GM18858 (cell line): ENCODE results near the gene TIMM23.
"Not testable (repeated sequence)": the region's sequence is repeated elsewhere in the genome, so short reads cannot be mapped to it uniquely, and the experiment has no call there.

ENCODE experiments used
- ATAC-seq: cut with Tn5 transposase; IDR thresholded peaks from one replicate; pipeline ENCODE4 v1.9.1; 2021; ENCODE audit not compliant: unreplicated experiment

TIMM23 gene

GRCh38 chr10:46020344-46020657 is 48.0 kb downstream of the TIMM23 start:
- no peak for ATAC-seq

DNA sequence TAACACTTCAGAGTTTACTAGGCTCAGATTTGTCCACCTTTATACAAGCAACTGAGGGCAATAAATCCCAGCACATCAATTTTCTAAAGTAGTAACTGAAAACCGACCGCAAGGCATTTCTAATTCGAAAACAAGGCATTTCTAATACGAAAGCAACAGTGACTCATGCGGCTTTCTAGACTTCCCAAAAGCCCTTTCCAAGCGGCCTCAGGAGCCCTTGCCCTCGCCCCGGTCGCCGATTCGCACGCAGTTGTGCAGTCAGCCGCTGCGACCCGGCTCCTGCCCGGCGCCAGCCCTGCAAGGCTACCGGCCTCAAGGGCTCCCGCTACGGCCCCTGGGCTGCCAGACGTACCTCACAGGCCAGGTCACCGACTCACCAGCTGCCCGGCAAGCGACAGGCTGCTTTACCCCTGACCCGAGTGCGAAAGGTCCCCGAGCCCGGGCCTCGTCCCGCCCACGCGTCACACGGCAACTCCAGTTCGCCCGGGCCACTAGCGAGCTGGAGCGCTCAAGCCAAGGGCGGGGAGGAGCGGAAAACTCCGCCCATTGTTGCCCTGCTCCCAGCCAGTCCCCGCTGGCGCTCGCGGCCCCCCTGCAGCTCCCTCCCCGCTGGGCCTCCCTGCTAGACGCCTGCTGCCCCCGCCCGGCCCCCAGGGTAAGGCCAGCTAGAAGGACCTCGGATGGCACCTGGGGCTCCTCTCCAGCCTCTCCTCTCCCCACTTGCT is 50.9 kb downstream of the TIMM23 start:
- ATAC-seq: peak; percentile 72

DNA sequence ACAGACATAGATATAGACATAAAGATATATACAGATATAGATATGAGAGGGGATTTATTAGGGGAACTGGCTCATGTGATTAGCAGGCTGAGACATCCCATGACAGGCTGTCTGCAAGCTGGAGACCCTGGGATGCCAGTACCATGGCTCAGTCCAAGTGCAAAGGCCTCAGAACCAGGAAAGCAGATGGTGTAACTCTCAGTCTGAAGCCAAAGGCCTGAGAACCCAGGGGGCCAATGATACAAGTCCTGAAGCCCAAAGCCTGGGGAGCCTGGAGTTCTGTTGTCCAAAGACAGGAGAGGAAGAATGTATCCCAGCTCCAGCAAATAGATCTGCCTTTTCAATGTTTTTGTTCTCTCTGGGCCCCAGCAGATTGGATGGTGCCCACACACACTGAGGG is 52.7 kb downstream of the TIMM23 start:
- no peak for ATAC-seq

GRCh38 chr10:46025406-46025805 is 53.1 kb downstream of the TIMM23 start:
- no peak for ATAC-seq

DNA sequence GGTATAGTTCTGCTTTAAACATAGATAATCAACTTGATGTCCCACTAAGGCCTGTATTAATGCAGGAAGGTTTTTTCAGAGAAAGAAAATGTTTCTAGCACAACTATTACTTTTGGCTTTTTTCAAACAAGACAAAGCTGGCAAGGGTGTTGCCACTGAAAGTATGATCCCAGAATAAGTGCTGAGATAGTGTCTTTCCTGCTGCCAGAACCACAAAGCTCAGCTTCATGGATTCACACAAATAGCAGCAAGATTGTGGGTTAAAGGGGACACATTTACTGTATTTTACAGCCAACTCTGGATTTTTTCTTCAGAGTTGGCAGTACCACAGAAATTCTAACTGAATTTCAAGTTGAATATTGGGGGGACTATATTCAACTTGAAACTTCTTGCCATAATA is 53.8 kb downstream of the TIMM23 start:
- no peak for ATAC-seq

GRCh38 chr10:46028584-46029460 is 56.5 kb downstream of the TIMM23 start:
- ATAC-seq: peak; percentile 41

DNA sequence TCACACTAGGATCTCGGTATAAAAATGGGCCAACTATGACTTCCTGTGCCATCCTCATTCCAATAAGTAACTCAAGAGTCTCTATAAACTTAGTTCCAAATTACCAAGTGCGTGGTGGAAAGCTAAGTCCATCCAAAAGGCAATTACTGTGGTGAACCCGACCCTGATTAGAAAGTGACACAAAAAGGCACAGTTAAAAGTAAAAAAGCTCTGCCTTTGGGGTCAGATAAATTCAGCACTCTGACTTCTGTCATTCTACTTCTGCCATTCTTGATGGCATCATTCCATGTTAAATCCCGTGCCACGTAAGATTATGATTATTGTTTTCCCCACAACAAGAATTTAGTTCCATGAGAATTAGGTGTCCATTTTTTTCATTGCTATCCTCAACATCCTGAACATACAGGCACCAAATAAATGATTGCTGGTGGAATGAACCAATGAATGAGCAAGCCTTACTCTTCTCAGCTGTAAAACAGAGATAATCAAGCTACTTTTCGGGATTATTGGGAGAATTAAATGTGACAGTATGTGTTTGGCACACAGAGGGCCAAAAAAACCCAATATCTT is 57.3 kb downstream of the TIMM23 start:
- ATAC-seq: no peak

DNA sequence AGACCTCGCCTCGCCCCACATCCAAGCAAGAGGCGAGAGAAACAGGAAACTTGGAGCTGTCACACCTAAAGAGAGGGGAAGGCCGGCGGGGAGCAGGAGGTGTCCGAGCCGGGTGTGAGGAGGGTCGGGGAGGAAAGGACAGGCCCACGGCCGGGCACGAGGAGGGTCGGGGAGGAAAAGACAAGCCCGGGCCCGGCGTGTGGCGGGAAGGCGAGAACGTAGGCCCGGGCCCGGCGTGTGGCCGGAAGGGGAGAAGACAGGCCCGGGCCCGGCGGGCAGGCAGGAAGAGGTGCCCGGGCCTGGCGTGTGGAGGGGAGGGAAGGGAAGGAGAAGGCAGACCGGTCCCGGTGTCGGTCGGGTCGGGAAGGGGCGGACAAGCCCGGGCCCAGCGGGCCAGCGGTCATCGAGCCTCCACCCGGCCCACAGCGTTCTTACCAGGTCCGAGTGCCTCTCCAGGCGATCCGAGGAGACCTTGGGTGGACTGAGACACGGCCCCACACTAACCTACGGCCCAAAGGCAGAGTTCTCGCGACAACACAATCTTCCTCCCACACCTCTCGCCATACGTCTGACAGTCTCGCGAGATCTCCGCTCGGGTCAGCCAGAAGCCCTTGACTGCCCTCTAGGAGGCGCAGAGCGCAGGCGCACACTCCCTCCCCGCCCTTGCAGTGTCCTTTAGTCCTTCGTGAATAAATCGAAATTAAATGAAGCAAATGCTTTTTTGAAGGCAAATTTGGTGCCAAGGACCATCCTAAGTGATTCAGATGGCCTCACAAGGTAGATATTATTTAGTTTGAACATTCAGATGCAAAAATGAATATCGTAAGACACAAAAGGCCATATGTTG is 58.0 kb downstream of the TIMM23 start, which contains the start of gene NCOA4:
Gene NCOA4 (minus strand): TSS at position 533 of the 847 bp plus-strand sequence. CDS start 13,943 bp downstream, outside the sequence.
- ATAC-seq: peak; percentile 88

- ATAC-seq: no peak
Measured at GRCh38 chr10:46031648-46032532, 59.6 kb downstream of the TIMM23 start.

DNA sequence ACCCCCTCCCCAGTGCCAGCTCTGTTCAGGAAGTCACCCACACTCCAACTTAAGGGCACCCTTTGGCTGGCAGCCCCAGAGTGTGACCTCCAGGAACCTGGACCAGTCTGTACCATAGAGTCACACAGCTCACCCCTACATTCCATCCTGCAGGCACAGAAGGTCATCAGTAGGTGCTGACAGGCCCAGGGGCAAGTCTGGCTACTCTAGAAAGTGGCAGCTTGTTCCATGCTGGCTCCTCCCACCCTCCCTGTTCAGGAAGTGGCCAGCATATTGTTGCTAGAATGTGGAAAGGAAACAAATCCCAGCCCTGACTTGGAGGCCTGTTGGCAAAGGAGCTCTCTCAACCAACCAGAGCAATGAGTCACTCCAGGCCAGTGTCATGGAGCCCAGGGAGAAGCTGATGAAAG is 61.3 kb downstream of the TIMM23 start:
- ATAC-seq: no peak

DNA sequence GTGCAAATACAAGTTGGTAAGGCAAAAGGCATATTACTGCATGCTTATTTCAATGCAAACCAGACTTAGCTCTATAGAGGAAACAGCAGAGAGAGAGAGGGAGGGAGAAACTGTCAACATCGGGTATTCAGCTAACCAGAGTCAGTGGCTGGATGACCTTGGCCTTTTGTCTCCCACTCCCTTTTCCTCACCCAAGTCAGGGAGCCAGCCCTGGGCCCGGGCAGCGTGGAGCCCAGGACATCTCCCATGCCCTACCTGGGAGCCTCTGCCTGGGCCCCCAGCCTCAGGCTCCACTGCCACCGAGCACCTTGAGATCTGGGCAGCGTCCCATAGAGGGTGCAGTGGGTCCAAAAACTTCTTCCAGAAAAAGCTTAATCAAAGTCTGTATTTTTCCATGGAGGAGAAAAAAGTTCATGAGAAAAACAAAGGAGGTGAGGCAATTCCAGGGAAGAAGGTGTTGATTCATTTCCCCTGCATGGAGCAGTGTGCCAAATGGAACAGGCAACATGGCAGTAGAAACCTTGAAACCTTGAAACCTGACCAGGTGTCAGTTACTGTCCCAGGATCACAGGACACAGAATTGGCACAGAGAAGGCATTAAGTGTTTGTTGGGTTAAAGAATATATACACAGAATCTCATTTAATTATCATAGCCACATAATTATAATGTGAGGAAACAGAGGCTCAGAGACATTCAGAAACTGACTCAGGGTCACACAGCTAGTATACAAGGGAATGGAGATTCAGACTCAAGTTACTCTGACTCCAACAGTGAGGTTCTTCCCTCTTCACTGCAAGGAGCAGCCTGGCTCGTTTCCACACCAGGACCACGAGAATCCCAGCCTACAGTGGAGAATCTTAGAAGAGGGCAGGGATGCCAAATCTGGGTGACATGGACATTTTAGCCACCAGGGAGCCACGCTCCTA is 63.9 kb downstream of the TIMM23 start:
- no peak for ATAC-seq

DNA sequence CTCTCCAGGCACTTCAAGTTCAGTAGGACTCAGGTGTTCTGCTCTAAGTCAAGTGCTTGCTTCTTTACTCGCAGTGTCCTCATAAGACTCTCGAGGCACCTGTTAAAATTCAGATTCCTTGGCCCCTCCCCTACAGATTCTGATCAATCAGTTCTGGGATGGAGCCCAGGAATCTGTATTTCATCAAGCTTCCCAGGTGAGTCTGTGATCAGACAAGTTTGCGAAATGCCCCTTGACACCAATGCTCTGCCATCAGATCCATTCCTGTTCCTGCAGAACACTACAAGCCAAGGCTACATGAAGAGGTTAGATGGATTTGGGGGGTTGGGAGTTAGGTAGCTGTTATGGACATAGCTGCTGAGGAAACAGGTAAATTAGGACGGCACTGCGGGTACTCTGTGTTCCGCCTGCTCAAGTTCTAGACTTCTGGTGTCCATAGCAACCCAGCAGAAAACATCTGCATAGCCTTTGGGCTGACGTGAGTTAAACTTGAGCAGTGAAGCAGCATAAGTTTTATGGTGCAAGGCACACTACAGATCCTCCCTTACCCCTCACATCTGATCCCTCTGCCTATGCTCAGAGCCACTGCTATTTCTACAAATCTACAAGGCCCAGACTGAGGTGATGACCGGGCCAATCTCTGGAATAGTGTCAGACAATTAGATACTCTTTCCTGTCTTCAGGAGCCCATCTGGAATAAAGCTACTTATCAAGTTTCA is 65.0 kb downstream of the TIMM23 start:
- no peak for ATAC-seq

DNA sequence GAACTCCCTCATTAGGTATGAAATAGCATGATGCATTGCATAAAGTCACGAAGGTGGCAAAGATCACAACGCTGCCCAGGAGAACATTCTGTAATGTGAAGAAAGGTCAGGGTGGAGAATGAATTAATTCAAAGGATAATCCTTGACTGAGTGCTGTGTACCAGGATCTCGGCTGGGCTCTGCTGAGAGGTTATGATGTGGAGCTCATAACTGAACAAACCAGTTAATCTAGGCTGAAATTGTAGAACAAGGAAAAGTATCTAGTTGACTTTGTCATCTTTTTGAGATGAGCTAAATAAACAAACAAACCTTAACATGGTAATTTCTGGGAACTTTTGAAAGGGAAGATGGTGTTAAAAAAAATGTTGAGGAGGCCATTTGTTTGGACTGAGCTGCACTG is 67.7 kb downstream of the TIMM23 start:
- ATAC-seq: no peak

GRCh38 chr10:46042527-46042926 is 70.2 kb downstream of the TIMM23 start:
- no peak for ATAC-seq

GRCh38 chr10:46046261-46046660 is 74.0 kb downstream of the TIMM23 start, which contains the start of gene MSMB:
TSS of gene MSMB (minus strand) at chr10:46046269. CDS start at chr10:46046237, 32 bp downstream.
- no peak for ATAC-seq

GRCh38 chr10:46048152-46048551 is 75.9 kb downstream of the TIMM23 start:
- ATAC-seq: no peak

DNA sequence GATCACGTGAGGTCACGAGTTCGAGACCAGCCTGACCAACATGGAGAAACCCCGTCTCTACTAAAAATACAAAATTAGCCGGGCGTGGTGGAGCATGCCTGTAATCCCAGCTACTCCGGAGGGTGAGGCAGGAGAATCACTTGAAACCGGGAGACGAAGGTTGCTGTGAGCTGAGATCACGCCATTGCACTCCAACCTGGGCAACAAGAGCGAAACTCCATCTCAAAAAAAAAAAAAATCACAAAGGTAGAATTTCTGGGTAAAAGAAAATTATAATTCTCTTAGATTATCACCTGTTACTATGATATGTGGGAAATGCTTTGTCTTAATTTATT is 77.2 kb downstream of the TIMM23 start:
- ATAC-seq: not testable (repeated sequence)

GRCh38 chr10:46050941-46051623 is 78.8 kb downstream of the TIMM23 start:
- no peak for ATAC-seq
